CD4-positive, alpha-beta T cell treated with Interleukin-2 at 100 ng/mL for 4 hours (primary cell): Measurements from ENCODE around the gene ZNF281.
"Not testable (repeated sequence)": the region's sequence is repeated elsewhere in the genome, so short reads cannot be mapped to it uniquely, and the experiment has no call there.

Experiments
- DNase-seq: peaks from one replicate; pipeline ENCODE4 v3.0.0-alpha.2; 2020; ENCODE audit warnings: low spot score

The ZNF281 gene

GRCh38 chr1:200428482-200429205 lies 18.8 kb upstream of the ZNF281 start:
- no peak for DNase-seq

GRCh38 chr1:200427744-200428143 lies 17.9 kb upstream of the ZNF281 start:
- no peak for DNase-seq

GRCh38 chr1:200426196-200426595 lies 16.4 kb upstream of the ZNF281 start:
- no peak for DNase-seq

GRCh38 chr1:200423235-200423634 lies 13.4 kb upstream of the ZNF281 start:
- no peak for DNase-seq

GRCh38 chr1:200422211-200422610 lies 12.4 kb upstream of the ZNF281 start:
- DNase-seq = no peak

- no peak for DNase-seq
Observed at GRCh38 chr1:200415789-200416593, 6.2 kb upstream of the ZNF281 start.

GRCh38 chr1:200415227-200415626 lies 5.4 kb upstream of the ZNF281 start:
- no peak for DNase-seq

- no peak for DNase-seq
Observed at GRCh38 chr1:200414657-200415056, 4.8 kb upstream of the ZNF281 start.

- not testable (repeated sequence) for DNase-seq
Observed at GRCh38 chr1:200413766-200414165, 3.9 kb upstream of the ZNF281 start.

- no peak for DNase-seq
Observed at GRCh38 chr1:200411406-200412257, 1.8 kb upstream of the ZNF281 start.

- peak; percentile 25 for DNase-seq
Observed at GRCh38 chr1:200410566-200410878, 686 bp upstream of the ZNF281 start.

- peak; percentile 12 for DNase-seq
Observed at GRCh38 chr1:200409203-200409760, 554 bp downstream of the ZNF281 start.

GRCh38 chr1:200406161-200406797 lies 3.6 kb downstream of the ZNF281 start:
- no peak for DNase-seq

GRCh38 chr1:200405264-200405663 lies 4.6 kb downstream of the ZNF281 start:
- no peak for DNase-seq

GRCh38 chr1:200401708-200402107 lies 8.1 kb downstream of the ZNF281 start:
- no peak for DNase-seq

GRCh38 chr1:200401263-200401662 lies 8.6 kb downstream of the ZNF281 start:
- no peak for DNase-seq

- DNase-seq = no peak
Observed at GRCh38 chr1:200400556-200400955, 9.3 kb downstream of the ZNF281 start.

- no peak for DNase-seq
Observed at GRCh38 chr1:200399860-200400259, 10.0 kb downstream of the ZNF281 start.

GRCh38 chr1:200398373-200398772 lies 11.5 kb downstream of the ZNF281 start:
- DNase-seq = no peak

GRCh38 chr1:200392625-200393185 lies 17.1 kb downstream of the ZNF281 start:
- DNase-seq = no peak

GRCh38 chr1:200391747-200392146 lies 18.1 kb downstream of the ZNF281 start:
- no peak for DNase-seq

- no peak for DNase-seq
Observed at GRCh38 chr1:200388791-200389190, 21.0 kb downstream of the ZNF281 start.
